HG03108 (cell line): Measurements from ENCODE around the gene SPCS2.

ENCODE experiments used
- ATAC-seq: cut with Tn5 transposase; IDR thresholded peaks from one replicate; pipeline ENCODE4 v1.9.1; 2021; ENCODE audit warnings: moderate library complexity; ENCODE audit not compliant: unreplicated experiment

The SPCS2 gene

DNA sequence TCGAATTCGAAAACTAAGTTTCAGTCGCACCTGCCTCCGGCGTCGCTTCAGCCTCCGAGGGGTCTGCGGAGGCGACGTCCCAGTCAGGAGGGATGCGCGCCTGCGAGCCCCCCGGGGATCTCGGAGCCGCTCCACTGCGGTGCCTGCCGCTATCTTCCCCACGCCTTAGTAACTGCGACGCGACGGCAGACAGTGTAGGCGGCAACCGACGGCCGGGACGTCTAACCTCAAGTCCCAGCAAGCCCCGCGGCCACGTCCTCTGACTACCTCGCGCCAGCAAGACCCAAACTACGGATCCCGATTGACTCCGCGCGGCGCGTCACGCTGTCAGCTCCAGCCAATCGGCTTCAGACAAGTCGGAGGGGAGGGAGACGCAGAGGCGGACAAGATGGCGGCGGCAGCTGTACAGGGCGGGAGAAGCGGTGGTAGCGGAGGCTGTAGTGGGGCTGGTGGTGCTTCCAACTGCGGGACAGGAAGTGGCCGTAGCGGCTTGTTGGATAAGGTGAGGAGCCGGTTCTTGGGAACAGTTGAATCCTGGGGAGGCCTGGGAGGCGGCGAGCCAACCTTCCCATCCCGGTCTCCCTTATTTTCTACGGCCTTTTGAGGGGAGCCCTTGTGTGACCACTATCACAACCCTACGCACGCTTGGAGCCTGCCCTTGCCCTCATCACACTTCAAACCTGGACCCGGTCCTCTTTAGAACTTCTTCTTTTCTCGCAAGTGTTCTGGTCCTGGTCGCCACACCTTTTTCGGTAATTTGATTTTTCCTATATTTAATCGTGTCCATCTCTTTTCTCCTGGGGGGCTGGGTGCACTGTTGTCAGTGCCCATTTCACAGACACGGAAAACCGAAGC, at the start of gene SPCS2, which contains the start of gene XRRA1:
TSS of gene SPCS2 (plus strand) at position 369 of the 855 bp plus-strand sequence. CDS start at position 389, 20 bp downstream.
TSS of gene XRRA1 (minus strand) at position 194 of the 855 bp plus-strand sequence. CDS start 8,213 bp downstream, outside the sequence.
- ATAC-seq, result peak; percentile 84

GRCh38 chr11:74902342-74902741, 46.7 kb upstream of the SPCS2 start:
- ATAC-seq, result no peak

- ATAC-seq, result no peak
These were observed 43.7 kb upstream of the SPCS2 start for GRCh38 chr11:74905326-74905725.

DNA sequence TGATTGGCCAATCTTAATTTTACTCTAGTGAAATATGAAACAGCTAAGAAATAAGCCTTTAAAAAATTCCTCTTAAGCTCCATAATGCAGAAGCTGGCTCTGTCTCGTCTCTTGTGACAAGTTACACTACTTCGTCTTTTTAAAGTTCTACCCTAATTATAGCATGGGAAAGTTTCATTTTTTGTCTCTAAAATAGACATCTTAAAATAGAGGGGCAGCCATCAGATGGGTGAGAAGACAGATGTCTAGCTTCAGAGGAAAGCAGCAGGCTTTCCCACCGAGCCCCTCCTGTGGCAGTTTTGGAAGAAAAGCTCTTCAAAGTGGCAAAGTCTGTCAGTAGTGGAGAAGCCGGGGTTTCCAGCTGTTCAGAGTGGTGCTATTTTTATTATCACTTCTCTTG, 39.7 kb upstream of the SPCS2 start:
- ATAC-seq, result no peak

DNA sequence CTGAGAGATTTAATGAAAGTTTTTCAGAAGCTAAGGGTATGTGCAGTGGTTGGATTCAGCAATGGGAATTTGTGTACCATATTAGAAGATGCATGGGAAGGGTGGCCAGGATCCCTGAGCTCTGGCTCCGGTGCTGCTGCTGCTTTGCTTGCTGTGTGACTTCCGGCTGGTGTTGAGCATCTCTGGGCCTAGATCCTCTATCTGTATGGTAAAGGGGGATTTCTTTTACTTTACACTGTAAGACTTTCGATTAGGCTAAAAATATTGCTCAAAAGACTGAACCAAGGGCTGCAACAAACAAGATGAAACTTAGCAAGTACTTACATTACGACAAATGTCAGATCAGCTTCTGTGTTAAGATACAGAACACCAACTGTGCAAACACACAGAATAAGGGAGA, 39.3 kb upstream of the SPCS2 start:
- ATAC-seq, result no peak

GRCh38 chr11:74923125-74923524, 25.9 kb upstream of the SPCS2 start:
- no peak for ATAC-seq

- no peak for ATAC-seq
These were observed 23.8 kb upstream of the SPCS2 start for GRCh38 chr11:74925281-74925680.

GRCh38 chr11:74926304-74927030, 22.6 kb upstream of the SPCS2 start:
- no peak for ATAC-seq

- ATAC-seq, result no peak
These were observed 21.6 kb upstream of the SPCS2 start for GRCh38 chr11:74927496-74927895.

GRCh38 chr11:74929431-74930363, 19.4 kb upstream of the SPCS2 start:
- ATAC-seq, result peak; percentile 61

- no peak for ATAC-seq
These were observed 16.9 kb upstream of the SPCS2 start for GRCh38 chr11:74932169-74932568.

- no peak for ATAC-seq
These were observed 16.3 kb upstream of the SPCS2 start for GRCh38 chr11:74932797-74933196.

DNA sequence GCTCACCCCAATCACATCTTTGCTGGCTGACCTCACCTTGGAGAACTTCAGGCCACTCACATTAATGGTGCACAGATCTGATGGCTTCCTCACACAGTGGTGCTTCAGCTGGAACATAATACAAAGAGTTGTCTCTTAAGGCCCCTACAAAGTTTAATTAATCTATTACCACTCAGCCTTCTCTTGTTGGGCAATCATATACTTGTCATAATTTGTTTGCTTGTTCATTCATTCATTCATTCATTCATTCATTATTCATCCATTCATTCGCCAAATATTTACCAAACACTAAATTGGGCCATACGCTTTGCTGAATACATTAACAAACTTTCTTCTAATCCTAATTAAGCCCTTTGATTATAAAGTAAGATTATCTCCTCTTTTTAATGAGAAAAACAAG, 15.3 kb upstream of the SPCS2 start:
- no peak for ATAC-seq

DNA sequence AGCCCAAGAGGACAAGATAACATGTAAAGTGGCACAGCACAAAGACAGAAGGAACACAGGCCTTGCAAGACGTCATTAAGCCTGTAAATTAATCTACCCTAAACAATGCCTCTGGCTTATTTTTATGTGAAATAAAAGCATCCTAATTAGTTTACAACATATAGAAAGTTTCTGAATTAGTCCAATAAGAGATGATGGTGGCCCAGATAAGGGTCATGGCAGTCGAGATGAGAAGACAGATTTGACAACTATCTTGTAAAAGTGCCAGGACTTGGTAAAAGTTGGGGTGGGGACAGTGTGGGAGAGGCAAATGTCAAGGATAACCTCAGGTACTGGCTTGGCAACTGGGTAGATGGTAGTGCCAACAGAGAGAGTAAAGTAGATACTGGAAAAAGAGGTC, 13.8 kb upstream of the SPCS2 start:
- no peak for ATAC-seq

GRCh38 chr11:74936087-74936486, 13.0 kb upstream of the SPCS2 start:
- ATAC-seq, result no peak

GRCh38 chr11:74936976-74937375, 12.1 kb upstream of the SPCS2 start:
- no peak for ATAC-seq

DNA sequence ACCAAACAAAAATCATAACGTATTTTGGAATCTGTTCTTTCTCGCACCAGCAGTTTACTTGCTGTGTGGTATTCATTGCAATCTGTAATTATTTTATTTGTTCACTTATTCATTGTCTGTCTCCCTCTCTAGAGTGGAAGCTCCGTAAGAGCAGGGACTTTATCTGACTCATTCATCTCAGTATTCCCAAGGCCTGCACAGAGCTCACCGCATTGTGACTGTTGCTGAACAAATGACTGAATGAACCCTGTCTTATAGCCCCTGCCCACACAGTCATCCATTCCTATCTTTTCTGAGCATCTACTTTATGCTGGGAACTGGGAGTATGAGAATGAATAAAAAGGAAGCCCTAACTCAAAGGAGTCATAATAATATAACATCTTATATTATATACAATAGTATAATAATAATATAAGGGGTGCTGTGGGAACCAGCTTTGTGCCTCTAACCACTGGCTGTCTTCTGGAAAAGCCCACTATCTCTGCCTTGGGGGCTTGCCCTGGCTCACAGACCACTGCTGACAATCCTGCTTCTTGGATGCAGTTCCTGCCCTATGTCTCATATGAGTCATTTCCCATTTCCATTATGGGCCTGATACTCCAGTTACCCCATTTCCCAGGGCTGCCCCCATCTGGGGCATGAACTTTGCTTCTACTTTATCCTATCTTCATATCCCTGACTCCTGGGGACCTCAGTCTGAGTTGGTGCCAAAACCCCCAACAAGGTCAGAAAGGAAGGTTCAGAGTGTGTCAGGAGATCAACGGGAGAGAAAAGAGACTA, 11.2 kb upstream of the SPCS2 start:
- no peak for ATAC-seq

- no peak for ATAC-seq
These were observed 7.6 kb upstream of the SPCS2 start for GRCh38 chr11:74941492-74941891.

- no peak for ATAC-seq
These were observed 6.8 kb upstream of the SPCS2 start for GRCh38 chr11:74942073-74942759.

DNA sequence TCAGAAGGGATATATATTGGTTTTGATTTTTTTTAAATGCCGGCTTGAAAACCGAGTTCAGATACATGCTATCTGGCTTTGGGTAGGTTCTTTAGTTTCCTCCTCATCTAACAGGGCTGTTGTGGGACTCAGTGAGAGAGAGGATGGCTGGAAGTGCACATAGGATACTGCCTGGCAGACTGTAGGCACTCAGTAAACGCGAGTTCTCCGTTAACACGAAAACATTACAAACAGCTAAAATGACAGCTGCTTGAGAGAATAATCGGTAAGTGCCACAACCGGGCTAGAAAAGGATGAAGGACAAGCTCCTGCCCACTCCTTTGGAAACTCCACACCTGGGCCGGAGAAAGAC, 544 bp upstream of the SPCS2 start:
- ATAC-seq, result no peak
